ENCODE results near the gene LACTB.

Gene LACTB

DNA sequence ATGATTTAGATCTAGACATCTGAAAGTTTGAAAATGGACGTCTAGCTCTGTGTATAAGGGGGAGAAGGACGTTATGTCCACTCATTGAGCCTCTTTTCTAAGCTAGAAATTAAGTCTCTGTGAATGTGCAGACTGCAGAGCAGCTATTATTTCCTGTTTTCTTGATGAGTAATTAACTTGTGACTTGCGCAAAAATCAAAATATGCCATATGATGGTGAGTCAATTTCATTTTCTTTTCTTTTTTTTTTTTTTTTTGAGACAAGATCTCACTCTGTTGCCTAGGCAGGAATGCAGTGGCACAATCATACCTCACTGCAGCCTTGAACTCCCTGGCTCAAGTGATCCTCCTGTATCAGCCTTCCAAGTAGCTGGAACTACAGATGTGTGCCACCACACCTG, 14.1 kb downstream of the LACTB start:
- in situ Hi-C loops (cut with HindIII; ENCODE audit: low sequenced_read_pairs) = no loop called here
- peak; percentile 66 for DNase-seq (ENCODE audit: low read depth, low spot score)
- TF ChIP-seq, protein P1, sequence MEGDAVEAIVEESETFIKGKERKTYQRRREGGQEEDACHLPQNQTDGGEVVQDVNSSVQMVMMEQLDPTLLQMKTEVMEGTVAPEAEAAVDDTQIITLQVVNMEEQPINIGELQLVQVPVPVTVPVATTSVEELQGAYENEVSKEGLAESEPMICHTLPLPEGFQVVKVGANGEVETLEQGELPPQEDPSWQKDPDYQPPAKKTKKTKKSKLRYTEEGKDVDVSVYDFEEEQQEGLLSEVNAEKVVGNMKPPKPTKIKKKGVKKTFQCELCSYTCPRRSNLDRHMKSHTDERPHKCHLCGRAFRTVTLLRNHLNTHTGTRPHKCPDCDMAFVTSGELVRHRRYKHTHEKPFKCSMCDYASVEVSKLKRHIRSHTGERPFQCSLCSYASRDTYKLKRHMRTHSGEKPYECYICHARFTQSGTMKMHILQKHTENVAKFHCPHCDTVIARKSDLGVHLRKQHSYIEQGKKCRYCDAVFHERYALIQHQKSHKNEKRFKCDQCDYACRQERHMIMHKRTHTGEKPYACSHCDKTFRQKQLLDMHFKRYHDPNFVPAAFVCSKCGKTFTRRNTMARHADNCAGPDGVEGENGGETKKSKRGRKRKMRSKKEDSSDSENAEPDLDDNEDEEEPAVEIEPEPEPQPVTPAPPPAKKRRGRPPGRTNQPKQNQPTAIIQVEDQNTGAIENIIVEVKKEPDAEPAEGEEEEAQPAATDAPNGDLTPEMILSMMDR (IDR thresholded peaks at IDR 0.05; ENCODE audit: low read depth, low read length) = no peak
- no peak overlapping the region for H3K4me3 ChIP-seq (ENCODE audit: low read depth, low read length)

DNA sequence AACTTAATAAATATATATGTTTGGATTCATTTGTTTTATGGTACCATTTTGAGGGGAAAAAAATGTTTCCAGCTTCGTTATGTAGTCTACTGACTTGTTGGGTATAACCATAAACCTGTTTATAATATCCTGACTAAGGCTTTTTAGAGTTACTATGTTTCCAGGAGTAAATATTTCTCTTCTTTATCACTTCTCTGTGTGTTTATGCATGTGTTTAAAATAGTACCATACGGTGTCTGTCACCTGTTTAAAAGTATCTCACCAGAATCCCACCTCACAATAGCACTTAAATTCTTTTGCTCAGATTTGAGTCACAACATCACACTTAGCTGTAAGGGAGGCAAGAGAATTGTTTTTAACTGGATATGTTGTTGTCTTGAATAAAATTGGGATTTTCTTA, 15.1 kb downstream of the LACTB start:
- TF ChIP-seq, protein P1 (IDR thresholded peaks at IDR 0.05; ENCODE audit: low read depth, low read length) = no peak
- in situ Hi-C loops (cut with HindIII; ENCODE audit: low sequenced_read_pairs) = no loop called here
- DNase-seq (ENCODE audit: low read depth, low spot score) = no peak
- H3K4me3 ChIP-seq (ENCODE audit: low read depth, low read length) = no peak overlapping the region

DNA sequence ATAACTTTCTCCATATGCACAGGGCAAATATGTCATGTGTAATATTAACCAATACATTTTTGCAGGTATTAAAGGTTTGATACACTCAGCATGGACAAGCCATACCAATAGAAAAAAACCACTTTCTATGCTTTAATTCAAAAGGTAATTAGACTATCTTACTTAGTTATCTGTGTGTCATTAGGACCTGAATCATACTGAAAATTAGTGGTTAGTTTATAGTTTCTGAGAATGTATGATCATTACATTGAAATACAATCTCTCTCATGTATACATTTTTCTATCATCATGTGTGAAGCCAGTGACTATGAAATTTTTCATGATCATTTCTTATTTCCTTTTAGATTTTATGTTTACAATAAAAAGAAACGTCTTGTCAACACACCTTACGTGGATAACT, 19.3 kb downstream of the LACTB start:
- in situ Hi-C loops (cut with HindIII; ENCODE audit: low sequenced_read_pairs) = no loop called here
- no peak for DNase-seq (ENCODE audit: low read depth, low spot score)
- no peak overlapping the region for H3K4me3 ChIP-seq (ENCODE audit: low read depth, low read length)
- TF ChIP-seq, protein P1 (IDR thresholded peaks at IDR 0.05; ENCODE audit: low read depth, low read length) = no peak

DNA sequence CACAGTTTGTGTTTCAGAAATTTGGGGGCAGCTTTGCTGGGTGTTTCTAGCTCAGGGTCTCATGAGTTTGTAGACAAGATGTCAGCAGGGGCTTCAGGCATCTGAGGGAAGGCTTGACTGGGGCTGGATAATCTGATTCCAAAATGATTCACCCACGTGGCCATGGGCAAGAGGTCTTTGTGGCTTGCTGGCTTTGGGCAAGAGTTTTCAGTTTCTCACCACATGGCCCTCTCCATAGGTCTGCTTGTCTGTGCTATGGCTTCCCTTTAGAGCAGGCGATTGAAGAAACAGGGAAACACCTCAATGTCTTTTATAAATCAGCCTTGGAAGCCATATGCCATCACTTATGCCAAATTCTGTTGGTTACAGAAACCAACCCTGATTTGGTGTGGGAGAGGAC, 23.8 kb downstream of the LACTB start:
- in situ Hi-C loops (cut with HindIII; ENCODE audit: low sequenced_read_pairs) = no loop called here
- no peak for DNase-seq (ENCODE audit: low read depth, low spot score)
- H3K4me3 ChIP-seq (ENCODE audit: low read depth, low read length) = no peak overlapping the region
- TF ChIP-seq, protein P1 (IDR thresholded peaks at IDR 0.05; ENCODE audit: low read depth, low read length) = no peak

DNA sequence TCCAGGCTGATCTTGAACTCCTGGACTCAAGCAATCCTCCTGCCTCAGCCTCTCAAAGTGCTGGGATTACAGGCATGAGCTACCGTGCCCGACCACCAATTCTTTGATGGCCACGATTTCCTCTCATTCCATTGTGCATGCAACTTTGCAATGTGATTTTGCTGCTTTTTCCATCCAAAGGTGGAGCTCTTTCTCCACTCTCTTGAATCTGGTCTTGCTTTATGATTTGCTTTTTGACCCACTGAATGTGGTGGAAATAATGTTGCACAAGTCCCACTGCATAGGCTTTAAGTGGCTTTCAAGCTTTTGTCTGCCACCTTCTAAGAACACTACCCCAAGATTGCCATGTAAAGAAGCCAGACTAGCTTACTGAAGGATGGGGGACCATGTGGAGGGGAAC, 25.0 kb downstream of the LACTB start:
- no peak overlapping the region for H3K4me3 ChIP-seq (ENCODE audit: low read depth, low read length)
- TF ChIP-seq, protein P1 (IDR thresholded peaks at IDR 0.05; ENCODE audit: low read depth, low read length) = peak; percentile 21

DNA sequence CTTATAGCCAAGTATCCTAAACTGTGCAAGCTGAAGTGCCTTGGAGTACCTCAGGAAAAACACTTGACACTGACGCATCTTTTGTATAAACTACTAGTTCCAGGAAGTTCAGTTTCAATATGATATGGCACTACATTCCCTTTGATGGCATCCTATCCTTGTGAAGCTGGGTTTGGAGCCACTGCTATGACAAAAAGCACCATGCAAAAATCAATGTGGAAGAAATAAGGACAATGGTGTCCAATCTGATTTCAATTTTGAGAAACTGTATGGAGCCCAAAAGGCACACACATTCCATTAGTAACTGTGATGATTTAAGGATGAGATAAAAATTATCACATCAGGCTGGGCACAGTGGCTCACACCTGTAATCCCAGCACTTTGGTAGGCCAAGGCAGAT, 30.0 kb downstream of the LACTB start:
- no peak for DNase-seq (ENCODE audit: low read depth, low spot score)
- in situ Hi-C loops (cut with HindIII; ENCODE audit: low sequenced_read_pairs) = no loop called here
- no peak overlapping the region for H3K4me3 ChIP-seq (ENCODE audit: low read depth, low read length)
- TF ChIP-seq, protein P1 (IDR thresholded peaks at IDR 0.05; ENCODE audit: low read depth, low read length) = no peak

More for the DNA sequence above, 25.0 kb downstream of the LACTB start:
- DNase-seq (ENCODE audit: low read depth, low spot score) = peak; percentile 15
- in situ Hi-C loops (cut with HindIII; ENCODE audit: low sequenced_read_pairs) = no loop called here

DNA sequence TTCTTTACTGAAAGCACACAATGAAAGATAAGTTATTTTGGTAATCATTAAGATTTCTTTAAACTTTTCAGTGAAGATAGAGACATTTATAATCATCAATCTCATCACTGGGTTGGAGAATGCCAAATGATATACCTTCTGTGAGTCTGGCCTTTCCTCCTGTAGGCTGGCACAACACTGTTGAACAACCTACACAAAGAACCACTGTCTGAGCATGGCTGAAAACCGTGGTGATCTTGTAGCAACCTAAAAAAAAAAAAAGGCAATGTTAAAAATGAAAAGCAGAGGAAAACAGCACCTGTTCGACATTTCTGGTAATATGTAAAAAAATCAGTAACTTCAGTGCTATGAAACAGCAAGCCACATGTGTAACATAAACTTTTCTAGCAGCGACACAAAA, 33.8 kb downstream of the LACTB start:
- DNase-seq (ENCODE audit: low read depth, low spot score) = no peak
- peak overlapping the region; percentile 78 for H3K4me3 ChIP-seq (ENCODE audit: low read depth, low read length)
- TF ChIP-seq, protein P1 (IDR thresholded peaks at IDR 0.05; ENCODE audit: low read depth, low read length) = no peak
- in situ Hi-C loops (cut with HindIII; ENCODE audit: low sequenced_read_pairs) = no loop called here
